Measurements from ENCODE around the gene EHF.

GRCh38 chr11:34604145-34604544 lies 16.7 kb upstream of the EHF start:
- TF ChIP-seq, protein P1, sequence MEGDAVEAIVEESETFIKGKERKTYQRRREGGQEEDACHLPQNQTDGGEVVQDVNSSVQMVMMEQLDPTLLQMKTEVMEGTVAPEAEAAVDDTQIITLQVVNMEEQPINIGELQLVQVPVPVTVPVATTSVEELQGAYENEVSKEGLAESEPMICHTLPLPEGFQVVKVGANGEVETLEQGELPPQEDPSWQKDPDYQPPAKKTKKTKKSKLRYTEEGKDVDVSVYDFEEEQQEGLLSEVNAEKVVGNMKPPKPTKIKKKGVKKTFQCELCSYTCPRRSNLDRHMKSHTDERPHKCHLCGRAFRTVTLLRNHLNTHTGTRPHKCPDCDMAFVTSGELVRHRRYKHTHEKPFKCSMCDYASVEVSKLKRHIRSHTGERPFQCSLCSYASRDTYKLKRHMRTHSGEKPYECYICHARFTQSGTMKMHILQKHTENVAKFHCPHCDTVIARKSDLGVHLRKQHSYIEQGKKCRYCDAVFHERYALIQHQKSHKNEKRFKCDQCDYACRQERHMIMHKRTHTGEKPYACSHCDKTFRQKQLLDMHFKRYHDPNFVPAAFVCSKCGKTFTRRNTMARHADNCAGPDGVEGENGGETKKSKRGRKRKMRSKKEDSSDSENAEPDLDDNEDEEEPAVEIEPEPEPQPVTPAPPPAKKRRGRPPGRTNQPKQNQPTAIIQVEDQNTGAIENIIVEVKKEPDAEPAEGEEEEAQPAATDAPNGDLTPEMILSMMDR (tag by site-specific recombination; IDR thresholded peaks at IDR 0.05): no peak
- TF ChIP-seq ZNF121 (tag by site-specific recombination; IDR thresholded peaks at IDR 0.05): no peak
- no peak for TF ChIP-seq ZNF747 (tag by site-specific recombination; IDR thresholded peaks at IDR 0.05)
- no peak for TF ChIP-seq ZNF114 (tag by site-specific recombination; IDR thresholded peaks at IDR 0.05)
- no peak for TF ChIP-seq ZBTB7A (tag by site-specific recombination; IDR thresholded peaks at IDR 0.05; ENCODE audit: low read depth)
- TF ChIP-seq, protein P2, sequence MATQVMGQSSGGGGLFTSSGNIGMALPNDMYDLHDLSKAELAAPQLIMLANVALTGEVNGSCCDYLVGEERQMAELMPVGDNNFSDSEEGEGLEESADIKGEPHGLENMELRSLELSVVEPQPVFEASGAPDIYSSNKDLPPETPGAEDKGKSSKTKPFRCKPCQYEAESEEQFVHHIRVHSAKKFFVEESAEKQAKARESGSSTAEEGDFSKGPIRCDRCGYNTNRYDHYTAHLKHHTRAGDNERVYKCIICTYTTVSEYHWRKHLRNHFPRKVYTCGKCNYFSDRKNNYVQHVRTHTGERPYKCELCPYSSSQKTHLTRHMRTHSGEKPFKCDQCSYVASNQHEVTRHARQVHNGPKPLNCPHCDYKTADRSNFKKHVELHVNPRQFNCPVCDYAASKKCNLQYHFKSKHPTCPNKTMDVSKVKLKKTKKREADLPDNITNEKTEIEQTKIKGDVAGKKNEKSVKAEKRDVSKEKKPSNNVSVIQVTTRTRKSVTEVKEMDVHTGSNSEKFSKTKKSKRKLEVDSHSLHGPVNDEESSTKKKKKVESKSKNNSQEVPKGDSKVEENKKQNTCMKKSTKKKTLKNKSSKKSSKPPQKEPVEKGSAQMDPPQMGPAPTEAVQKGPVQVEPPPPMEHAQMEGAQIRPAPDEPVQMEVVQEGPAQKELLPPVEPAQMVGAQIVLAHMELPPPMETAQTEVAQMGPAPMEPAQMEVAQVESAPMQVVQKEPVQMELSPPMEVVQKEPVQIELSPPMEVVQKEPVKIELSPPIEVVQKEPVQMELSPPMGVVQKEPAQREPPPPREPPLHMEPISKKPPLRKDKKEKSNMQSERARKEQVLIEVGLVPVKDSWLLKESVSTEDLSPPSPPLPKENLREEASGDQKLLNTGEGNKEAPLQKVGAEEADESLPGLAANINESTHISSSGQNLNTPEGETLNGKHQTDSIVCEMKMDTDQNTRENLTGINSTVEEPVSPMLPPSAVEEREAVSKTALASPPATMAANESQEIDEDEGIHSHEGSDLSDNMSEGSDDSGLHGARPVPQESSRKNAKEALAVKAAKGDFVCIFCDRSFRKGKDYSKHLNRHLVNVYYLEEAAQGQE (tag by site-specific recombination; IDR thresholded peaks at IDR 0.05): no peak
- TF ChIP-seq TSHZ1 (tag by site-specific recombination; IDR thresholded peaks at IDR 0.05; ENCODE audit: borderline replicate concordance): no peak
- no peak for TF ChIP-seq ZNF830 (tag by site-specific recombination; IDR thresholded peaks at IDR 0.05; ENCODE audit: low read depth)
